Measurements from ENCODE around the gene GABPB2.
"Not testable (repeated sequence)": the region's sequence is repeated elsewhere in the genome, so short reads cannot be mapped to it uniquely, and the experiment has no call there.

GABPB2 gene

GRCh38 chr1:151060007-151060656 is 10.4 kb upstream of the GABPB2 start, which contains the start of gene MLLT11:
Gene MLLT11 (plus strand): TSS chr1:151060397. CDS start chr1:151067225, 6,828 bp downstream.
- peak; percentile 86 for DNase-seq (ENCODE audit: low spot score)

- DNase-seq (ENCODE audit: low spot score), result no peak
Observed at GRCh38 chr1:151060657-151061421, 9.7 kb upstream of the GABPB2 start.

- DNase-seq (ENCODE audit: low spot score), result no peak
Observed at GRCh38 chr1:151061704-151062103, 8.9 kb upstream of the GABPB2 start.

- no peak for DNase-seq (ENCODE audit: low spot score)
Observed at GRCh38 chr1:151062741-151063371, 7.7 kb upstream of the GABPB2 start.

- DNase-seq (ENCODE audit: low spot score), result no peak
Observed at GRCh38 chr1:151065089-151065645, 5.4 kb upstream of the GABPB2 start.

- no peak for DNase-seq (ENCODE audit: low spot score)
Observed at GRCh38 chr1:151067185-151067584, 3.4 kb upstream of the GABPB2 start.

- no peak for DNase-seq (ENCODE audit: low spot score)
Observed at GRCh38 chr1:151069103-151069486, 1.5 kb upstream of the GABPB2 start.

GRCh38 chr1:151072224-151072623 is 1.7 kb downstream of the GABPB2 start:
- no peak for DNase-seq (ENCODE audit: low spot score)

- DNase-seq (ENCODE audit: low spot score), result no peak
Observed at GRCh38 chr1:151085953-151086559, 15.5 kb downstream of the GABPB2 start.

GRCh38 chr1:151097426-151097825 is 26.9 kb downstream of the GABPB2 start:
- DNase-seq (ENCODE audit: low spot score), result not testable (repeated sequence)

GRCh38 chr1:151098126-151098525 is 27.6 kb downstream of the GABPB2 start:
- DNase-seq (ENCODE audit: low spot score), result no peak

GRCh38 chr1:151104630-151105029 is 34.1 kb downstream of the GABPB2 start:
- no peak for DNase-seq (ENCODE audit: low spot score)

- DNase-seq (ENCODE audit: low spot score), result no peak
Observed at GRCh38 chr1:151106894-151107293, 36.3 kb downstream of the GABPB2 start.

GRCh38 chr1:151108331-151108730 is 37.8 kb downstream of the GABPB2 start:
- no peak for DNase-seq (ENCODE audit: low spot score)

- no peak for DNase-seq (ENCODE audit: low spot score)
Observed at GRCh38 chr1:151113877-151114276, 43.3 kb downstream of the GABPB2 start.

- DNase-seq (ENCODE audit: low spot score), result no peak
Observed at GRCh38 chr1:151124763-151125403, 54.3 kb downstream of the GABPB2 start.

- no peak for DNase-seq (ENCODE audit: low spot score)
Observed at GRCh38 chr1:151128800-151129199, 58.2 kb downstream of the GABPB2 start.

- DNase-seq (ENCODE audit: low spot score), result peak; percentile 91
Observed at GRCh38 chr1:151130987-151131586, 60.5 kb downstream of the GABPB2 start.

GRCh38 chr1:151131701-151132334 is 61.3 kb downstream of the GABPB2 start:
- DNase-seq (ENCODE audit: low spot score), result peak; percentile 76

GRCh38 chr1:151132335-151133017 is 61.9 kb downstream of the GABPB2 start:
- no peak for DNase-seq (ENCODE audit: low spot score)
